Astrocyte (in vitro differentiated cells and primary cell): ENCODE results near the gene FTO. TPM values are rescaled to one million over a fixed set of nuclear protein-coding genes. Genes with fewer than 3 reads are reported as not detected.

ENCODE experiments used
- DNase-seq: peaks from one replicate; pipeline ENCODE4 v3.0.0-alpha.2; 2010; ENCODE audit warnings: low read depth
- FAIRE-seq: peaks from 2 replicates; lab custom pipeline; 2011; peaks lifted over from hg19 to GRCh38; lab: Jason Lieb, UNC
- H2AFZ ChIP-seq: 2 replicates; pipeline ENCODE4 v1.6.0; 2012; ENCODE audit warnings: low read depth, low read length, inconsistent platforms
- H3K27ac ChIP-seq: 2 replicates; pipeline ENCODE4 v1.5.1; 2011; ENCODE audit warnings: low read depth, low read length, inconsistent platforms
- H3K27me3 ChIP-seq: 2 replicates; pipeline ENCODE4 v1.6.0; 2011; ENCODE audit warnings: low read length, inconsistent platforms; ENCODE audit not compliant: insufficient read depth
- H3K36me3 ChIP-seq: 2 replicates; pipeline ENCODE4 v1.5.1; 2011; ENCODE audit warnings: low read length, inconsistent platforms; ENCODE audit not compliant: insufficient read depth
- H3K4me1 ChIP-seq: 2 replicates; pipeline ENCODE4 v1.5.1; 2011; ENCODE audit warnings: low read length, inconsistent platforms; ENCODE audit not compliant: insufficient read depth
- H3K4me2 ChIP-seq: 2 replicates; pipeline ENCODE4 v1.6.0; 2012; ENCODE audit warnings: low read length, inconsistent platforms
- H3K4me3 ChIP-seq: 2 replicates; pipeline ENCODE4 v1.5.1; 2011; ENCODE audit warnings: low read depth, mild to moderate bottlenecking, low read length, inconsistent platforms; ENCODE audit not compliant: insufficient read depth
- H3K79me2 ChIP-seq: 2 replicates; pipeline ENCODE4 v1.6.0; 2012; ENCODE audit warnings: mild to moderate bottlenecking, low read length, inconsistent platforms; ENCODE audit not compliant: insufficient read depth
- H3K9ac ChIP-seq: 2 replicates; pipeline ENCODE4 v1.6.0; 2012; ENCODE audit warnings: mild to moderate bottlenecking, low read length, inconsistent platforms
- H3K9me3 ChIP-seq: 2 replicates; pipeline ENCODE4 v1.5.1; 2012; ENCODE audit warnings: low read depth, mild to moderate bottlenecking, low read length, inconsistent platforms; ENCODE audit not compliant: insufficient read depth
- H4K20me1 ChIP-seq: 2 replicates; pipeline ENCODE4 v1.6.0; 2012; ENCODE audit warnings: low read length, inconsistent platforms; ENCODE audit not compliant: insufficient read depth
- H3K27ac Mint-ChIP-seq: one replicate; pipeline ENCODE4 v1.8.0; 2021; ENCODE audit warnings: mild to moderate bottlenecking, mixed read lengths; ENCODE audit not compliant: unreplicated experiment
- H3K27me3 Mint-ChIP-seq: one replicate; pipeline ENCODE4 v1.8.0; 2021; ENCODE audit warnings: low read depth, mixed read lengths; ENCODE audit not compliant: unreplicated experiment
- H3K36me3 Mint-ChIP-seq: one replicate; pipeline ENCODE4 v1.8.0; 2021; ENCODE audit warnings: low read depth, mixed read lengths; ENCODE audit not compliant: unreplicated experiment
- H3K4me1 Mint-ChIP-seq: one replicate; pipeline ENCODE4 v1.8.0; 2021; ENCODE audit warnings: low read depth, mixed read lengths; ENCODE audit not compliant: unreplicated experiment
- H3K4me3 Mint-ChIP-seq: one replicate; pipeline ENCODE4 v1.8.0; 2021; ENCODE audit warnings: mild to moderate bottlenecking, moderate library complexity, mixed read lengths; ENCODE audit not compliant: unreplicated experiment
- H3K9me3 Mint-ChIP-seq: one replicate; pipeline ENCODE4 v1.8.0; 2021; ENCODE audit warnings: mild to moderate bottlenecking, mixed read lengths; ENCODE audit not compliant: unreplicated experiment
- CTCF ChIP-seq: IDR thresholded peaks from 2 replicates; pipeline ENCODE4 v1.5.1; 2011; ENCODE audit warnings: low read depth, mild to moderate bottlenecking, inconsistent platforms, low read length, moderate library complexity; ENCODE audit not compliant: insufficient read depth
- EZH2 ChIP-seq: IDR thresholded peaks from 2 replicates; pipeline ENCODE4 v1.6.1; 2012; ENCODE audit warnings: mild to moderate bottlenecking, low read length, inconsistent platforms; ENCODE audit not compliant: insufficient read depth
- total RNA-seq: library from RNA; stranded (reverse); gene quantifications from 2 replicates; pipeline ENCODE4 v1.2.1, GENCODE V29; 2021

The FTO gene
- total RNA-seq, 1 donor from 2014 or later, result 73.1 TPM

GRCh38 chr16:53817117-53817755, 113.3 kb downstream of the FTO start:
- Mint-ChIP-seq H3K9me3 (peaks cover 2% of the 10 kb centered on the region), H3K36me3 (peaks cover 10% of the 10 kb centered on the region), H3K27ac (peak overlapping the region; percentile 95), H3K4me1 (peaks cover 40% of the 10 kb centered on the region), H3K27me3 (no peaks in the 10 kb centered on the region), H3K4me3 (peak overlapping the region; percentile 36)
- H4K20me1 ChIP-seq, result no peaks in the 10 kb centered on the region
- peak overlapping the region; percentile 35 for H3K9ac ChIP-seq
- peaks cover 31% of the 10 kb centered on the region for H3K4me1 ChIP-seq
- TF ChIP-seq CTCF (no peak), EZH2 (no peak)
- DNase-seq (peak; percentile 98), FAIRE-seq (peak; percentile 99)
- H3K4me2 ChIP-seq, result peak overlapping the region; percentile 48
- no peak overlapping the region for H3K4me3 ChIP-seq
- H3K79me2 ChIP-seq, result no peaks in the 10 kb centered on the region
- H3K36me3 ChIP-seq, result no peaks in the 10 kb centered on the region
- H3K27ac ChIP-seq, result peak overlapping the region; percentile 91
- no peaks in the 10 kb centered on the region for H3K9me3 ChIP-seq
- H2AFZ ChIP-seq, result no peak overlapping the region
- H3K27me3 ChIP-seq, result no peaks in the 10 kb centered on the region

DNA sequence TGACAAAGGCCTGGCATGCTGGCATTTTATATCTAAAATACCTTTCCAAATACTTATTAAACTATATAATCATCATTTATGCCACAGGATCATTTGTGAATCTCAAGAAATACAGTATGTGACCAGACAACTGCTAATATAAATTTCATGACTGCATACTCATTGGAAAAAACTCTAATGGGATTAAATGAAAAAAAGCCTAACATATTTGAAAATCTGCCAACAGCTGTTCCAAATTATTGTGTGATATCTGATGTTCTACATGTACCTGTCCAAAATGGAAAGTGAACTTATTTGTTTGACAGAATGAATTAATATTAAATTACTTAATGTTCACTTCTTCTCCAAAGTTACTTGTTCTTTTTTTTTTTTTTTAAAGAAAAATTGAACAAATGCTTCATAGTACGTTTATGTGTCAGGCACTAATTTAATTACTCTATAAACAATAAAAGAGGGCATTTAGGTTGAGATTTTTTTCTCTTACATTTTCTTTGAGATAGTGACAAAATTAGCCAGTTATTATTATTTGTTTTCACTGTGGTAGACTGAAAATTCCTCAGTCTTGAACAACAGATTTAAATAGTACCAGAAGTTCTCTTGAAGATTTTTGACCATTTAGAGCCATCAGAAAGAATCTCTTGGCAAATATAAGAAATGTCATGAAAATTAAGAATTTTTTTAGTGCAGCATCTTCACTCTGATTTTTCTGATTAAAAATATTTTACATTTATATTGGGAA, 114.0 kb downstream of the FTO start:
- H3K27ac Mint-ChIP-seq, result peak overlapping the region; percentile 95
- Histone ChIP-seq H3K27ac (peak overlapping the region; percentile 91), H3K27me3 (no peaks in the 10 kb centered on the region), H3K79me2 (no peaks in the 10 kb centered on the region), H3K9me3 (no peaks in the 10 kb centered on the region), H3K9ac (peak overlapping the region; percentile 35), H3K36me3 (no peaks in the 10 kb centered on the region), H2AFZ (no peak overlapping the region), H4K20me1 (no peaks in the 10 kb centered on the region), H3K4me2 (peak overlapping the region; percentile 48), H3K4me3 (no peak overlapping the region), H3K4me1 (peaks cover 39% of the 10 kb centered on the region)
- H3K4me3 Mint-ChIP-seq, result no peak overlapping the region
- TF ChIP-seq CTCF, result no peak
- TF ChIP-seq EZH2, result no peak
- H3K4me1 Mint-ChIP-seq, result peaks cover 42% of the 10 kb centered on the region
- H3K36me3 Mint-ChIP-seq, result peaks cover 10% of the 10 kb centered on the region
- DNase-seq, result peak; percentile 59
- H3K27me3 Mint-ChIP-seq, result no peaks in the 10 kb centered on the region
- no peak for FAIRE-seq
- H3K9me3 Mint-ChIP-seq, result peaks cover 2% of the 10 kb centered on the region
